Measurements from ENCODE around the gene SORBS2. TPM values are rescaled to one million over a fixed set of nuclear protein-coding genes. Genes with fewer than 3 reads are reported as not detected.
A peak's percentile ranks its signal among the peaks of the same experiment; 100 is the strongest.
"Not testable (repeated sequence)": the region's sequence is repeated elsewhere in the genome, so short reads cannot be mapped to it uniquely, and the experiment has no call there.

Gene SORBS2
- total RNA-seq (2014; rRNA removed; shearing (Covaris generic); ENCODE audit: low replicate concordance): 0.07 and 0.10 TPM in 2 replicates

GRCh38 chr4:185811509-185812364, at the start of gene SORBS2:
SORBS2 (minus strand) TSS chr4:185812194; CDS start chr4:185690571, 121,623 bp downstream.
- H3K36me3 ChIP-seq: no peaks in the 10 kb centered on the region
- H3K9me3 ChIP-seq: no peaks in the 10 kb centered on the region
- no peak for DNase-seq
- no peaks in the 10 kb centered on the region for H3K27me3 ChIP-seq
- H3K4me3 ChIP-seq: no peak within 1 kb of the TSS

- Histone ChIP-seq H3K9me3 (peaks cover 4% of the 10 kb centered on the region; the same call in 1 of the 2 replicates), H3K27me3 (no peaks in the 10 kb centered on the region), H3K36me3 (no peaks in the 10 kb centered on the region), H3K4me3 (no peak overlapping the region)
- no peak for DNase-seq
These were observed 47.1 kb upstream of the SORBS2 start for GRCh38 chr4:185859111-185859510.

- not testable (repeated sequence) for H3K9me3 ChIP-seq, H3K4me3 ChIP-seq, H3K36me3 ChIP-seq, DNase-seq, H3K27me3 ChIP-seq
These were observed 45.6 kb upstream of the SORBS2 start for GRCh38 chr4:185857561-185857960.

GRCh38 chr4:185853841-185854240, 41.8 kb upstream of the SORBS2 start:
- no peak overlapping the region for H3K4me3 ChIP-seq
- DNase-seq: no peak
- H3K36me3 ChIP-seq: no peaks in the 10 kb centered on the region
- H3K27me3 ChIP-seq: no peaks in the 10 kb centered on the region
- H3K9me3 ChIP-seq: peaks cover 4% of the 10 kb centered on the region; the same call in 1 of the 2 replicates

GRCh38 chr4:185852961-185853360, 41.0 kb upstream of the SORBS2 start:
- no peaks in the 10 kb centered on the region for H3K27me3 ChIP-seq
- peaks cover 4% of the 10 kb centered on the region; the same call in 1 of the 2 replicates for H3K9me3 ChIP-seq
- no peak overlapping the region for H3K4me3 ChIP-seq
- no peaks in the 10 kb centered on the region for H3K36me3 ChIP-seq
- DNase-seq: no peak

- H3K4me3 ChIP-seq: no peak overlapping the region
- H3K36me3 ChIP-seq: no peaks in the 10 kb centered on the region
- H3K27me3 ChIP-seq: no peaks in the 10 kb centered on the region
- H3K9me3 ChIP-seq: peaks cover 2% of the 10 kb centered on the region
- no peak for DNase-seq
These were observed 37.9 kb upstream of the SORBS2 start for GRCh38 chr4:185849664-185850550.

GRCh38 chr4:185847352-185848097, 35.5 kb upstream of the SORBS2 start:
- peaks cover 2% of the 10 kb centered on the region for H3K9me3 ChIP-seq
- no peaks in the 10 kb centered on the region for H3K36me3 ChIP-seq
- H3K4me3 ChIP-seq: no peak overlapping the region
- DNase-seq: peak; percentile 83
- H3K27me3 ChIP-seq: no peaks in the 10 kb centered on the region

GRCh38 chr4:185846505-185847150, 34.6 kb upstream of the SORBS2 start:
- Histone ChIP-seq H3K36me3 (no peaks in the 10 kb centered on the region), H3K27me3 (no peaks in the 10 kb centered on the region), H3K4me3 (no peak overlapping the region), H3K9me3 (peaks cover 2% of the 10 kb centered on the region)
- DNase-seq: peak; percentile 23

GRCh38 chr4:185845966-185846365, 34.0 kb upstream of the SORBS2 start:
- no peaks in the 10 kb centered on the region for H3K36me3 ChIP-seq
- H3K27me3 ChIP-seq: no peaks in the 10 kb centered on the region
- peaks cover 2% of the 10 kb centered on the region for H3K9me3 ChIP-seq
- H3K4me3 ChIP-seq: no peak overlapping the region
- DNase-seq: no peak

- Histone ChIP-seq H3K9me3 (peaks cover 2% of the 10 kb centered on the region), H3K27me3 (no peaks in the 10 kb centered on the region), H3K36me3 (no peaks in the 10 kb centered on the region), H3K4me3 (no peak overlapping the region)
- DNase-seq: no peak
These were observed 29.5 kb upstream of the SORBS2 start for GRCh38 chr4:185841451-185841850.

GRCh38 chr4:185840953-185841352, 29.0 kb upstream of the SORBS2 start:
- H3K9me3 ChIP-seq: peaks cover 2% of the 10 kb centered on the region
- no peaks in the 10 kb centered on the region for H3K27me3 ChIP-seq
- no peak for DNase-seq
- no peak overlapping the region for H3K4me3 ChIP-seq
- H3K36me3 ChIP-seq: no peaks in the 10 kb centered on the region

GRCh38 chr4:185840201-185840600, 28.2 kb upstream of the SORBS2 start:
- H3K36me3 ChIP-seq: no peaks in the 10 kb centered on the region
- no peaks in the 10 kb centered on the region for H3K27me3 ChIP-seq
- H3K9me3 ChIP-seq: no peaks in the 10 kb centered on the region; the same call in 1 of the 2 replicates
- H3K4me3 ChIP-seq: no peak overlapping the region
- DNase-seq: no peak

- peak; percentile 8 for DNase-seq
- H3K27me3 ChIP-seq: no peaks in the 10 kb centered on the region
- H3K36me3 ChIP-seq: no peaks in the 10 kb centered on the region
- H3K4me3 ChIP-seq: no peak overlapping the region
- H3K9me3 ChIP-seq: no peaks in the 10 kb centered on the region
These were observed 27.8 kb upstream of the SORBS2 start for GRCh38 chr4:185839770-185840169.

GRCh38 chr4:185839194-185839712, 27.3 kb upstream of the SORBS2 start:
- no peak overlapping the region for H3K4me3 ChIP-seq

GRCh38 chr4:185838514-185839193, 26.7 kb upstream of the SORBS2 start:
- H3K27me3 ChIP-seq: no peaks in the 10 kb centered on the region
- DNase-seq: no peak
- H3K4me3 ChIP-seq: no peak overlapping the region
- no peaks in the 10 kb centered on the region for H3K36me3 ChIP-seq
- no peaks in the 10 kb centered on the region for H3K9me3 ChIP-seq

More at GRCh38 chr4:185839194-185839712, 27.3 kb upstream of the SORBS2 start:
- Histone ChIP-seq H3K27me3 (no peaks in the 10 kb centered on the region), H3K36me3 (no peaks in the 10 kb centered on the region), H3K9me3 (no peaks in the 10 kb centered on the region)
- peak; percentile 95 for DNase-seq
